OCI-LY7 (cell line): ENCODE results near the gene ARHGAP18. TPM values are rescaled to one million over a fixed set of nuclear protein-coding genes. Genes with fewer than 3 reads are reported as not detected.

Source experiments
- BruUV-seq: library from RNA; stranded (reverse); fragments of 400-500 nt; replicated peaks from 2 replicates; lab custom pipeline; 2021; lab: Mats Ljungman, UMichigan
- CTCF ChIA-PET: fragments of 300-600 bp; sonication (Branson Sonifier 250); formaldehyde crosslinking; loops from one replicate; lab custom pipeline; 2022; ENCODE audit warnings: antibody characterized with exemption; ENCODE audit not compliant: unreplicated experiment; lab: Charles Lee
- POLR2A ChIA-PET: fragments of 300-600 bp; sonication (Branson Sonifier 250); formaldehyde crosslinking; loops from one replicate; lab custom pipeline; 2022; ENCODE audit warnings: antibody characterized with exemption; lab: Charles Lee
- DNase-seq: peaks from one replicate; pipeline ENCODE4 v3.0.0-alpha.2; 2015; ENCODE audit warnings: low spot score
- H2AFZ ChIP-seq: fragments of 200-600 bp; sonication (generic), shearing (Covaris generic); 2 replicates; pipeline ENCODE4 v1.6.1; 2014; ENCODE audit warnings: mild to moderate bottlenecking, antibody characterized with exemption, low read length, moderate library complexity
- H3K27ac ChIP-seq: fragments of 200-600 bp; sonication (generic); 2 replicates; pipeline ENCODE4 v1.5.1; 2014; ENCODE audit warnings: mixed run types, low read depth, mild to moderate bottlenecking, moderate library complexity, low read length, inconsistent platforms; ENCODE audit not compliant: poor library complexity, severe bottlenecking
- H3K36me3 ChIP-seq: fragments of 200-600 bp; sonication (generic); 2 replicates; pipeline ENCODE4 v1.6.1; 2014; ENCODE audit warnings: mild to moderate bottlenecking, antibody characterized with exemption, low read length, moderate library complexity, mixed read lengths; ENCODE audit not compliant: insufficient read depth
- H3K4me1 ChIP-seq: fragments of 200-600 bp; sonication (generic); 2 replicates; pipeline ENCODE4 v1.5.1; 2014; ENCODE audit warnings: mild to moderate bottlenecking, low read length; ENCODE audit not compliant: insufficient read depth, poor library complexity, severe bottlenecking
- H3K4me2 ChIP-seq: fragments of 200-600 bp; sonication (generic); 2 replicates; pipeline ENCODE4 v1.6.1; 2014; ENCODE audit warnings: mild to moderate bottlenecking, low read length
- H3K4me3 ChIP-seq: fragments of 200-600 bp; sonication (generic); 2 replicates; pipeline ENCODE4 v1.5.1; 2014; ENCODE audit warnings: mild to moderate bottlenecking, low read depth, low read length; ENCODE audit not compliant: poor library complexity, severe bottlenecking
- H3K79me2 ChIP-seq: fragments of 200-600 bp; sonication (generic); 2 replicates; pipeline ENCODE4 v1.6.1; 2016; ENCODE audit warnings: low read depth, mild to moderate bottlenecking, low read length, moderate library complexity, mixed read lengths; ENCODE audit not compliant: insufficient read depth
- H3K9me2 ChIP-seq: fragments of 200-600 bp; sonication (generic); 2 replicates; pipeline ENCODE4 v1.6.1; 2016; ENCODE audit warnings: mild to moderate bottlenecking, low read length, mixed read lengths; ENCODE audit not compliant: insufficient read depth
- H3K9me3 ChIP-seq: fragments of 200-600 bp; sonication (generic); 2 replicates; pipeline ENCODE4 v1.6.1; 2014; ENCODE audit warnings: mild to moderate bottlenecking, mixed run types, low read length, mixed read lengths
- H4K20me1 ChIP-seq: fragments of 200-600 bp; sonication (generic); 2 replicates; pipeline ENCODE4 v1.6.1; 2014; ENCODE audit warnings: mild to moderate bottlenecking, antibody characterized with exemption, low read length, moderate library complexity, mixed read lengths; ENCODE audit not compliant: insufficient read depth
- EZH2phosphoT487 ChIP-seq: fragments of 200-600 bp; sonication (generic); IDR thresholded peaks from 2 replicates; pipeline ENCODE4 v1.6.1; 2018; ENCODE audit warnings: low read depth, borderline replicate concordance, mild to moderate bottlenecking, mixed run types, antibody characterized with exemption, low read length, moderate library complexity, mixed read lengths
- intact Hi-C: fragments of 100-400 bp; cut with micrococcal nuclease; formaldehyde crosslinking; loops from one replicate; pipeline ENCODE4 v1.10.0; 2022; ENCODE audit not compliant: unreplicated experiment
- total RNA-seq, 2 experiments: library from RNA; depleted of rRNA in 1 of 2; stranded (reverse); fragments of >200 nt in 1 of 2; shearing (Covaris generic) in 1 of 2; gene quantifications; 2 replicates each; pipeline ENCODE4 v1.2.3, GENCODE V29; 2014 to 2022
- TF ChIP-seq, protein P1 (sequence below): fragments of 200-600 bp; sonication (generic); conservative IDR thresholded peaks from 2 replicates; pipeline ENCODE4 v1.5.1; 2014; ENCODE audit warnings: mild to moderate bottlenecking, antibody characterized with exemption, low read length, moderate library complexity, mixed read lengths

The ARHGAP18 gene
- total RNA-seq, 2 experiments from 2014 or later: 4.8 to 7.5 TPM

- Histone ChIP-seq H4K20me1 (no peaks in the 10 kb centered on the region), H3K9me2 (no peaks in the 10 kb centered on the region), H3K9me3 (no peaks in the 10 kb centered on the region), H3K79me2 (no peaks in the 10 kb centered on the region), H3K27ac (no peak overlapping the region), H3K4me2 (peak overlapping the region; percentile 85), H2AFZ (peak overlapping the region; percentile 97), H3K4me1 (peaks cover 32% of the 10 kb centered on the region), H3K4me3 (peak overlapping the region; percentile 82), H3K36me3 (no peaks in the 10 kb centered on the region)
- intact Hi-C loops: loop anchor here (2.0 kb wide), 1 partner anchor 24 kb away; no protein-coding TSS in a partner anchor
- DNase-seq: no peak
- TF ChIP-seq EZH2phosphoT487: no peak
- TF ChIP-seq, protein P1, sequence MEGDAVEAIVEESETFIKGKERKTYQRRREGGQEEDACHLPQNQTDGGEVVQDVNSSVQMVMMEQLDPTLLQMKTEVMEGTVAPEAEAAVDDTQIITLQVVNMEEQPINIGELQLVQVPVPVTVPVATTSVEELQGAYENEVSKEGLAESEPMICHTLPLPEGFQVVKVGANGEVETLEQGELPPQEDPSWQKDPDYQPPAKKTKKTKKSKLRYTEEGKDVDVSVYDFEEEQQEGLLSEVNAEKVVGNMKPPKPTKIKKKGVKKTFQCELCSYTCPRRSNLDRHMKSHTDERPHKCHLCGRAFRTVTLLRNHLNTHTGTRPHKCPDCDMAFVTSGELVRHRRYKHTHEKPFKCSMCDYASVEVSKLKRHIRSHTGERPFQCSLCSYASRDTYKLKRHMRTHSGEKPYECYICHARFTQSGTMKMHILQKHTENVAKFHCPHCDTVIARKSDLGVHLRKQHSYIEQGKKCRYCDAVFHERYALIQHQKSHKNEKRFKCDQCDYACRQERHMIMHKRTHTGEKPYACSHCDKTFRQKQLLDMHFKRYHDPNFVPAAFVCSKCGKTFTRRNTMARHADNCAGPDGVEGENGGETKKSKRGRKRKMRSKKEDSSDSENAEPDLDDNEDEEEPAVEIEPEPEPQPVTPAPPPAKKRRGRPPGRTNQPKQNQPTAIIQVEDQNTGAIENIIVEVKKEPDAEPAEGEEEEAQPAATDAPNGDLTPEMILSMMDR: no peak
- ChIA-PET CTCF (interaction anchor here (0.6 kb wide), 1 partner anchor 94 kb away, joined by 3 read pairs; no protein-coding TSS in a partner anchor), POLR2A (interaction anchor here (0.6 to 3.9 kb wide), 18 partner anchors 10 to 1351 kb away, joined by 3 to 20 read pairs (median 5); no protein-coding TSS in a partner anchor)
- no TSS peak for BruUV-seq
Measured at GRCh38 chr6:129709196-129709768, 695 bp downstream of the ARHGAP18 start.

- Histone ChIP-seq H3K4me3 (peak overlapping the region; percentile 82), H3K27ac (no peak overlapping the region), H3K79me2 (no peaks in the 10 kb centered on the region), H4K20me1 (no peaks in the 10 kb centered on the region), H3K9me3 (no peaks in the 10 kb centered on the region), H2AFZ (no peak overlapping the region), H3K4me1 (peaks cover 27% of the 10 kb centered on the region), H3K36me3 (no peaks in the 10 kb centered on the region), H3K4me2 (peak overlapping the region; percentile 85), H3K9me2 (no peaks in the 10 kb centered on the region)
- ChIA-PET POLR2A (interaction anchor here (0.6 to 3.9 kb wide), 15 partner anchors 9 to 1351 kb away, joined by 3 to 20 read pairs (median 3); no protein-coding TSS in a partner anchor), CTCF (interaction anchor here (0.6 kb wide), 1 partner anchor 41 kb away, joined by 3 read pairs; no protein-coding TSS in a partner anchor)
- BruUV-seq: no TSS peak
- intact Hi-C loops: loop anchor here (2.0 kb wide), 1 partner anchor 24 kb away; no protein-coding TSS in a partner anchor
- DNase-seq: no peak
- no peak for TF ChIP-seq EZH2phosphoT487
- TF ChIP-seq, protein P1: no peak
Measured at GRCh38 chr6:129708496-129709195, 1.3 kb downstream of the ARHGAP18 start.
